HG03097 (cell line): ENCODE results near the gene GCNA.

Source experiments
- ATAC-seq: cut with Tn5 transposase; IDR thresholded peaks from one replicate; pipeline ENCODE4 v1.9.1; 2021; ENCODE audit not compliant: unreplicated experiment, low FRiP score

GCNA gene

DNA sequence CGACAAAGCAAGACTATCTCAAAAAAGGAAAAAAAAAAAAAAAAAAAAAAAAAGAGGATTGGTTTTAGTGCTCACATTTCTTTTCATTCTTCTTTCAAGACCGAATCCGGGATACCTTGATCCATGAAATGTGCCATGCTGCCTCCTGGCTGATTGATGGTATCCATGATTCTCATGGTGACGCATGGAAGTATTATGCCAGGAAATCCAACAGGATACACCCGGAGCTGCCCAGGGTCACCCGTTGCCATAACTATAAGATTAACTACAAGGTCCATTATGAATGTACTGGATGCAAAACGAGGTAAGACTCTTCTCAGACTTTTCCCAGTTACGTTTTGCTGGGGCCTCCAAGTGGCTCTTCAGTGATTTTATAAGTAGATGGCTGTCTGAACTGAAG lies 34.0 kb downstream of the GCNA start:
- no peak for ATAC-seq

DNA sequence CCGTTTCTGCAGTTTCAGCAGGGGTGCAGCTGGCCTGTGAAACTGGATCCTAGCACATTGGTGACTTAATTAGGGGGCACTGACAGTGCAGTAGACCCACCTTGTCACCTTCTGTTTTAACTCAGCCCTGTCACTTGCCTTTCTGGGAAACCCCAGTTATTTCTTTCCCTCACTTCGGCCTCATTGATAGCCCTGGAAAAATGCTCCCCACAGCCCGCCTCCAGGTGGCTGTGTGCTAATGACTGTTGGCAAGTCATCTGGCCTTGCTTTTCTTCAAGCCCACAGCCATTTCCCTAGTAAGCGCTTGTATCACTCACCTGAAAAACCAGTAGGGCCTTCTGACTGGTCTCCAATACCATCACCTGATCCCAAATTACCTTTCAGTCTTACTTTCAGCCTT lies 36.8 kb downstream of the GCNA start:
- ATAC-seq: no peak

DNA sequence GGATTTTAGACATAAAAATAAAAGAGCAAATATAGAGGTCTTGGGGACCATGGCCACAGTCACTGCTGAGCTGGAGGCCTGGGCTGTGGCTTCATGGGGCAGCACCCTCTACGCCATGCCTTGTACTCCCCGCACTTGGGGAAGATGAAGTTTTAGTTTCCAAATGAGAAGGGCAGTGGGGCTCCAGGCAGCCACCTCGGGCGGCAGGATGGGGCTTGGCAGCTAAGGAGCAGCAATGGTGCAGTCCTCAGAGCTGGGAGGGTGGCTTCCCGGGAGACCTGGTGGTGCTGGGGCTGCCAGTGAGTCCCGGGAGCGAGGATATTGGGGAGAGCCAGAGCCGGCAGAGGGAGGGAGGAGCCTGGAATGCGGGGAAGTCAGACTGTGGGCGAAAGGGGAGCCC lies 37.7 kb downstream of the GCNA start:
- ATAC-seq: no peak

DNA sequence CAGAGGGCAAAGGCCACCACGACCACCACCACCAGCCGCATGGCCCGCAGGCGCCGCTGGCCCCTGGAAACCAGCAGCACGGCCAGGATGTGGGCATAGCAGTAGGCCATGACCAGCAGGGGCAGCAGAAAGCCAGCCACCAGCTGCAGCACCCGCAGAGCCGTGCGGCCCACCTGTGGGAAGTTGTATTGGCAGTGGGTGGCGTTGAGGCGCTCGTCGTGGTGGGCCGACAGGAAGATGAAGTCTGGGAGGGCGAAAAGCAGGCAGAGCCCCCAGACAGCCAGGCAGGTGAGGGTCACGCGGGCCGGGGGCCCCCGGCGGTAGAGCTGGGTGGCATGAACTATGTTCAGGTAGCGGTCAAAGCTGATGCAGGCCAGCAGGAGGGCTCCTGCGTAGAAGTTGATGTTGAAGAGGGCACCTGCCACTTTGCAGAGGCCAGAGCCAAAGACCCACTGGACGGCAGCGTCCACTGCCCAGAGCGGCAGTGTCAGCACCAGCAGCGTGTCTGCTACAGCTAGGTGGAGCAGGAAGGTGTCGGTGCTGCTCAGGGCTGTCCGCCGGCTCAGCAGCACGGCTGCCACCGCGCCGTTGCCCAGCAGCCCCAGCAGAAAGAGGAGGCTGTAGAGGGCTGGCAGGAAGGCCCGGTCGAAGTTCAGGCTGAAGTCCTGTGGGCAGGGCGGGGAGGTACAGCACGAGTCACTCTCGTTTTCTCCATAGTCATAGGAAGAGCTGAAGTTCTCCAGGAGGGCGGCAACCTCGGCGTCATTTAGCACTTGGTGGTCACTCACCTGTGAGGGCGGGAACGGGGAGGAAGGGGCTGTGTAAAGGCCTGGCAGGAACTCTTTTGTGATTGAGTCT lies 38.7 kb downstream of the GCNA start:
- no peak for ATAC-seq

DNA sequence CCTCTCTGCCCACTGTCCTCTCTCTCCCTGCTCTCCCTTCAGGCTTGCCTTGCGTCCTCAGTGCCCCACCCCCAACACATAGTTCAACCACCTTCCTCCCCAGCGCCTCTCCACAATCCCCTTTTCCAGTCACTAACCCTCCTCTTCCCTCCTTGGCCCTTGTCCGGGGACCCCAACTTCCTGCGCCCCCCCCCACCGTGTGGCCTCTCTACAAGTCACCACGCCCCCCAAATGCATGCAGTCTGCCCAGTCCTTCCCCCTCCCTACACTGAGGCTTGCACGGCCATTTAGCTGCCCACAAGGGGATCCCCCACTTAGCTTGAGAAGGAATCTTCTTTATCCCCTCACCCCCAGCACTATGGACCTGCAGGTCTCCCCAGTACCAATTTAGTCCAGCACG lies 39.5 kb downstream of the GCNA start:
- no peak for ATAC-seq

DNA sequence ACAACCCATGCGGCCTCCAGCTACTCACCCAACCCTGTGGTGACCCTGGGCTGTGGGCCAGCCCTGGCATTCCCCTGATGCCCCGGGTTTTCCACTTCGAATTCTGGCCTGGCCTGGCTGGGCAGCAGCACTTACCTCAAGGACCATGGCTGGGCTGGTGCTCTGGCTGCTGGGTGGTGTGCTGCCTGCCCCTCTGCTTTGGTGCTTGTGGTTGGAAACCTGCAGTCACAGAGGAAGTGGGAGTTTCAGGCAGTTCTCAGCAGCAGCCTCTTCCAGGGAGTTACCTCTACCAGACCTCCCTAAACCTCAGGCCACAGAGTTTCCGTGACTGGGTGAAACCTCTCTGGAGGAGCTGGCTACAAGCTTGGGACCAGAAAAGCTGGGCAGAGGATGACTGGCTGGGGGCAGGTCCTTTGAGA lies 40.1 kb downstream of the GCNA start, which contains the start of gene CXCR3:
TSS of gene CXCR3 (minus strand) at position 209 of the 419 bp plus-strand sequence. CDS start at position 147, 62 bp downstream.
- peak; percentile 45 for ATAC-seq

DNA sequence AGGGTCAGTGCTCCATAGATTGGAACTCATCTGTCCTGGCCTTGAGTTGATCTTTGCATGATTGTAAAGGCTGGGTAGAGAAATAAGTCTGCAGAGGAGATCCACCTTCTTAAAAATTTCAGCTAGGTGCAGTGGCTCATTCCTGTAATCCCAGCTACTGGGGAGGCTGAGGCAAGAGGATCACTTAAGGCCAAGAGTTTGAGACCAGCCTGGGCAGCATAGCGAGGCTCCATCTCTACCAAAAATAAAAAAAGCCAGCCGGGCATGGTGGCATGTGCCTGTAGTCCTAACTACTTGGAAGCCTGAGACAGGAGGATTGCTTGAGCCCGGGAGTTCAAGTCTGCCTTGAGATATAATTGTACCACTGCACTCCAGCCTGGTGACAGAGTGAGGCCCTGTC lies 40.5 kb downstream of the GCNA start:
- no peak for ATAC-seq

DNA sequence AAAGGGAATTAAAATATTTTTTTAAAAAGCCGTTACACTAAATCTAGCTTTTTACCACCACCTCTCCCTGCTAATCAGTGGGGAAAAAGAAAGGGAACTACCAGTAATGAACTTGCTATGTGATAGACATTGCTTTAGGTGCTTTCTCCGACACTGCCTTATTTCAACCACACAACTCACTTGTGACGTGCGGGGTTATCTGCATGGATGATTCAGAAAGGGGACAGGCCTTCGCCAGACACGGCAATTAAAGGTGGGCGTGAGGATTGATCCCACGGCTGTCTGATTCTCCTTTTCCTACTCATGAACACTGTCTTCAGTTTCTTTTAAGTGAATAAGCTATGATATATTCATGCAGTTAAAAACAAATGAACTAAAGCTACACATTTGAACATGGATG lies 41.0 kb downstream of the GCNA start:
- ATAC-seq: no peak

DNA sequence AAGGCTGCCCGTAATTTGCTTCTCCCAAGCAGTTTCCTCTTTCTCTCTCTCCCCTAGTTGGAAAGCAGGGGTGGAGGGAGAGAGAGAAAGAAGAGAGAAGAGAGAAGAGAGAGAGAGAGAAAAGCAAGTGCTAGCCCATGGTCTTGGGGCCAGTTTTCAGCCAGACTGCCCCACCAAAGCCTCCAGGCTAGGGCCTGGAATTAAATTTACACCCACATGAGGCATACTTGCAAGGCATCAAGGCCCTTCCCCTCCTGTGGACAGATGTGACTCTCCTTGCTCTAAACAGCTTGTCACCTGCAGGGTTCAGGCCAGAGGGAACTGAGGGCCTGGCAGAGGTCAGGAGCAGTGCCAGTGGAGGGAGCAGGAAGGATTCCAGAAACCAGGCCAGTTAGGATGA lies 41.7 kb downstream of the GCNA start:
- ATAC-seq: no peak

DNA sequence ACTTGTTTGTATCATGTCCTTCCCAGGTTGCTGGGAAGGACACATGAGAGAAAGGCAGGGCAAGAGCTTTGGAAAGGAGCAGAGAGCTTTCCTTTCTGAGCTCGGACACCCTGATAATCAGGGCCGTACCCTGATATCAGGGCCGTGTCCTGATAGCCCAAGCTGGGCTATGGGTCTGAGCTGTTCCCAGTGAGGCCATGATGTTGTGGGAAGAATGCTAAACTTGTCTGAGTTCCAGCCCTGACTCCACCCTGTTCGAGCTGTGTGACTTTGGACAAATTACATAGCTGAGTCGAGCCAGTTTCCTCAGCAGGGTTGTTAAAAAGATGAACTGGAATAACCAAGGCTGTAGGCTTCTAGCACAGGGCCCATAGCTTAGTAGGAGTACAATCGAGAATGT lies 43.4 kb downstream of the GCNA start:
- no peak for ATAC-seq

DNA sequence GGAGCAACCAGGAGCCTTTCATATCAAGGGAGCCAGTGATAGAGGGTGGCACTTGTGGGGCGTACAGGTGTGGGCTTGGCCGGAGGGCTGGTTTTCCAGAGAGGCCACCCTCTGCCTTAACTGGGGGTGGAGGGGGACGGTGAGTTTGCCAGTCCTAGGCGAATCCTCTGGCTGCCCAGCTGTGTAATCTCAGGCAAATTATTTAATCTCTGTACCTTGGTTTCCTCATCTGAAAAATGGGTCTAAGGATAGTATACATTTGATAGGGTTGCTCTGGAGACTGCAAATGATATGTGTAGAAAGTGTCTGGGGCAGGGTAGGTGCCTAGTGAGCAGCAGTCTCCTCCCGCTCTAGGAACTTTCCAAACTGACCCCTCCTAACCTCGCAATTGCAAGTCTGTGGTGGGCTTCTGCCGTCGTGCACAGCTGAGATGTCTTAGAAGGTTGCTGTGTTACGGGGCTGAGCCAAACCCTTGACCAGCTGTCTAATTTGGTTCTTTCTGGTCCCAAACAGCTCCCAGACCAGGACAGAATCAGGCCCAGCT lies 43.9 kb downstream of the GCNA start:
- ATAC-seq: no peak

DNA sequence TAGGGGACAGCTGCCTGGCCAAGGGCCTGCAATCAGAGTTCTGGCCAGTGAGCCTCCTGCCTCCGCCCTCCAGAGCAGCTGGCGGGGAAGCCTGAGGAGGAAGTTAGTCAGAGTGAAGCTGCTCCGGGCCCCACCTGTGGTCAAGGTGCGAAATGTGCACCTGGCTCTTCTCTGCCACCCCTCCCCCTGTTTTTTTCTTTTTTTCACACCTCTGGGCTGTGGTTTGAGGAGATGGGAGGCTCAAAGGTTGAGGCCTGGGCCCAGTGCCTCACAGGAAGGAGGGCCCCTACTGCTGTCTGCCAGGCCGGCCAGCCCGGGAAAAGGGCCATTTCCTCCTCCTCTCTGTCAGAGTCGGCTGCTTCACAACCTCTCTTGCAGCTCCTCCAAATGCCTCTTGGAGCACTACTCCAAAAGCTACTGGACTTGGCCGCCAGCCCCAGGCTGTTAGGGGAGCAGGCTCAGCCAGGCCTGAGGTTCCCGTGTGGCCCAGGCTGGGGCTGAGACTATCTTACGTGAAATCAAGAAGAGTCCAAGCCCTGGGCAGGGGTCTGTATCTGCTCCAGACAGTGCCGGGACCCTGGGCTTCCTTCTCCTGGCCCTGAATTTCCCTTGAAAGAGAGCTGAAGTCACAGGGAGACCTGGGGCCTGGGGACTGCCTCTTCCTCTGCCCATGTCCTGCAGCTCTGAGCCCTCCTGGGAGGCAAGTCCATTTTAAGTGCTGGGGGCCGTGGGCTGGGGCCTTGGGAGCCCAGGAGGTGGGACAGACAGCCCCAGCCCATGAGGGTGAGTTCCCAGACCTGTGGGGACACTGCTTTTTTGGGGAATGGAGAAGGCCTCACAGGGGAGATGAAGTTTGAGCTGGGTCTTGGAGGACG lies 44.6 kb downstream of the GCNA start:
- peak; percentile 43 for ATAC-seq

DNA sequence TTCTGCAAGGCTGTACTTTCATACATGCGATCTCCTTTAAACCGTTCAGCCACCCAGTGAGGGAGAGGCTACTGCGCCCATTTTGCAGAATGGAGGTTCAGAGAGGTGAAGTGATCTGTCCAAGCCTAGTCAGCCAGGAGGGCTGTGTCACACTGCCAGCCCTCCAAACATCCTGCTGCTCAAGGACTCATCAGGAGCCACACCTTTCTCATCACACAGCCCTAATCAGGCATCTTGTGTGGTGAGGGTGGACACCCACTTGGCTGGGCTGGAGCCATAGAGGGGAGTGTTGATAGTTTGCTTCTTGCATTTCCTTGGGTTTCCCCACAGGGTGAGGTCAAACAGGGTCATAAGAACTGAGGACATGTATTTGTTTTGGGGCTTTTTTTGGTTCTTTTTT lies 45.5 kb downstream of the GCNA start:
- no peak for ATAC-seq

DNA sequence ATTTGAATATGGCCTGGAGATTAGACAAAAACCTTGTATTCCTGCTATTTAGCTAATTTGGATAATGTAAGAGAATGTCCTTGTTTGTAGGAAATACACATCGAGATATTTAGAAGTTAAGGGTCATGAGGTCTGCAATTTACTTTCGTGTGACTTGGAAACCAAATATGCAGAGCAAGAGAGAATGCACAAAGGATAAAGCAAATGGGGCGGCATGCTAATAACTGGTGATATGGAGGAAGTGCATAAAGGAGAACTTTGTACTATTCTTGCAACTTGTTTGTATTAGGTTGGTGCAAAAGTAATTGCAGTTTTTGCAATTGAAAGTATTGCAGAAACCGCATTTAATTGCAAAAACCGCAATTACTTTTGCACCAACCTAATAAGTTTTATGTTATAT lies 47.2 kb downstream of the GCNA start:
- no peak for ATAC-seq

DNA sequence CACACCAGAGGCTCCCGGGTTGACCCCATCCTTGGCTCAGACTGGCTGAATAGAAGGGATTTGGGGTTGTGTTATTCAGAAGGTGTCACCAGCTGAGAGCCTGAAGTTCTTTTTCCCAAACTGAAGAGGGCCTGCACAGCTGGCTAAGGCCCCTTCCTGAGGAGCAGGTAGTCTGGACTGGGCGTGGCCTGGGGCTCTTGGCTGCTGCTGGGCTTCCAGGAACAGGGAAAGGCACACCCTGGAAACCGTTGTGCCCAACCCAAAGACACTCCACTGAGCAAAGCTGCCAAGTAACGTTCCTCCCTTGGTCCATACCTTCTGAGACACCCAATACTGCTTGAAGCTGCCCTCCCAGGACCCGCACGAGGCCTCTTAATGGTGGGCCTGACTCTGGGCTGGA lies 48.3 kb downstream of the GCNA start:
- ATAC-seq: no peak

DNA sequence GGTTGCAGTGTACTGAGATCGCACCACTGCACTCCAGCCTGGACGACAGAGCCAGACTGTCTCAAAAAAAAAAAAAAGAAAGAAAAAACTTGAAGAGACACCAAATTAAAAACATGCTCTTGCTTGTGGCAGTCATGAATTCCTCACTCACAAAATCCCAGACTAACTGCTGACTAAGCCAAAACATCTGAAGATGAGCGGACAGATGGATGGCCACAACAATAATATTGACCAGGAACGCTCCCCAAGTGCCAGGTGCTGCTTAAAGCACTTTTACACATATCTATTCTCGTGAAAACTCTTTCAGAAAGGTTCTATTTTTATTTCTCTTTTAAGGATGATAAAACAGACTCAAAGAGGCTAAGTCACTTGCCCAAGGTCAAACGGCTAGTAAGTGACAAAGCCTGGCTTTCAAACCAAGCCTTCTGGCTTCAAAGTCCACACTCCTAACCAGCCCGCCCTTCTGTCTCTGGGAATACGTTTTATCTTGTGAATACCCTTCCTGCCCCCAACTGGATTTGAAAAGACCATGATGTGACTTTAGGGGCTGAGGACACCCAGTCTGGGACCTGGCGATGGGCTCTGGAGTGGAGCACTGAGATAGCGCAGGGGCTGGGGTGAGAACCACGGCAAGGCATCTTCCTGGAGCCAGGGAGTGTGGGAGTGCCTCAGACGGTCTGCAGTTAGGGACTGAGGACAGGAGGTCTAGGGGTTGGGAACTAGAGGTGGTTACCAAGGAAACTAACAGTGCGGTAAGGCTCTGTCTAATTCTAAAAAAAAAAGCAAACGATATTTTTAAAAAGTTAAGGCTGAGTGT lies 49.6 kb downstream of the GCNA start:
- no peak for ATAC-seq

DNA sequence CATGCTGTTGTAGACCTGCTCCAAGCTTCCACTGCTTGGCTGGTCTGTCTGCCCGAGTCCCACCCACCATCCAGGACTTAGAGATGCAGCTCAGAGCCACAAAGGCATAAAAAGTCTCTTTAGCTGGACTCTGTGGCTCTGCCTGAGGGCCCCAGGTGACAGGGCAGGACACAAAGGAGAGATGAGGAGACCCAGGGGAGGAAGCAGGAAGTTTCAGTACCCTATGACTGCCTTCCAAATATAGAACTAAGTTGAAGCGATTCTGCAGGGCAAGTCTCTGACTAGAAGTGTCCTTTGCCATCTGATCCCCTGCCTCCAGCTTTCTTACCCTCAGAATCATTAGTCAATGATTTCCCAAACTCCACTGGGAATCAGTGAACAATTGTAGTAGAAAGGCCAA lies 51.2 kb downstream of the GCNA start:
- ATAC-seq: no peak

DNA sequence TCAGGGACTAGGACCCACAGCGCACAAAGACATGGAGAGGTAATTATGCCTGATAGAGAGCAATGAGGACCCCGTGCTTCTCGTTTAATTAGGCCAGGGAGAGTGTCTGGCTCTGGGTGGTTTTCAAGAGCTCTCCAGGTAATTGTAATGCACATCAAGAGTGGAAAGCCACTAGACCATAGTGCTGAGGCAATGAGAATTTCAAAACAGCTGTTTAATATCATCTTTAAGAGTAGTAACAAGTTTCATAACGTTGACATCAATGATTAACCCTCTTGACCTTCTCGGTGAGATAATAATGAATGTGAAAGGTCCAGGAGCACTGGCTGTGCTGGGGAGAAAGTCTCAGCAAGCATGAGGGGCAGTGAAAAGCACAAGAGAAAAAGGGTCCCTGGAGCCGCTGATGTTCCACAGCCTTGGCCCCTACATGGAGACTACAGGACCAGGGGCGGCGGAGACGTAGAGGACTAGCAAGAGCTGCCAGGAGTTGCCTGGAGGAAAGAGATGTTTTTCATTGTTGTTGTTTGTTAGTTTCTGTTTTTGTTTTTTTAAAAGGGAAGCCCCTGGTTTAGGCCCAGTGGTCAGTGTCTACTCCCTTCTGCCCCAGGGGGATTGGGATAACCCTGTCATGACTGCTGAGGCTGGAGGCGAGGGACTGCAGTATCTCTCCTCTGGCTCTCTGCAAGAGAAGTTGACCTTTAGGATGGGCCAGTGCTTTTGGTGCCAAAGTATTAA lies 54.9 kb downstream of the GCNA start:
- no peak for ATAC-seq

DNA sequence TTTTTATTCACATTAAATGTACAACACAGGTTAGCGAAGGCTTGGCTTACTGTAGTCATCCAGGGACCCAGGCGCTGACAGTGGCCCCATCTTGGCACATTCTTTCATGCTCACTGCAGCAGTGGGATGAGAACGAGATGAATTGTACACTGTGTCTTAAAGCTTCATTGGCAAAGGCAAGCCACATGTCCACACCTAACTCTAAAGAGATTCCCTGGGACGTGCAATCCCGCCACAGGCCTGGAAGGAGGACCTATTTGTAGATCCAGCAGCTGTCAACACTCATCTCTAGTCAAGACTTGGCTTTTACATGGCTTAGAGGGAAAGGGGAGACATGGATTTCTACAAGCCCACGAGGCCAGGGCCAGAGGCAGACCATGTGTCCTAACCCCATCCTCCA lies 56.1 kb downstream of the GCNA start:
- ATAC-seq: no peak
